GM12865 (cell line): ENCODE measurements around the gene IRGC.

Experiments
- DNase-seq: peaks from one replicate; pipeline ENCODE4 v3.0.0; 2010; ENCODE audit warnings: low read depth
- H3K4me3 ChIP-seq: 2 replicates; pipeline ENCODE4 v1.5.1; 2011; ENCODE audit warnings: mild to moderate bottlenecking, low read depth, low read length, control low read depth
- CTCF ChIP-seq: IDR thresholded peaks from 2 replicates; pipeline ENCODE4 v1.5.1; 2011; ENCODE audit warnings: low read length, control low read depth, low read depth, inconsistent platforms; ENCODE audit not compliant: insufficient read depth; ENCODE audit errors: missing control alignments

The IRGC gene

DNA sequence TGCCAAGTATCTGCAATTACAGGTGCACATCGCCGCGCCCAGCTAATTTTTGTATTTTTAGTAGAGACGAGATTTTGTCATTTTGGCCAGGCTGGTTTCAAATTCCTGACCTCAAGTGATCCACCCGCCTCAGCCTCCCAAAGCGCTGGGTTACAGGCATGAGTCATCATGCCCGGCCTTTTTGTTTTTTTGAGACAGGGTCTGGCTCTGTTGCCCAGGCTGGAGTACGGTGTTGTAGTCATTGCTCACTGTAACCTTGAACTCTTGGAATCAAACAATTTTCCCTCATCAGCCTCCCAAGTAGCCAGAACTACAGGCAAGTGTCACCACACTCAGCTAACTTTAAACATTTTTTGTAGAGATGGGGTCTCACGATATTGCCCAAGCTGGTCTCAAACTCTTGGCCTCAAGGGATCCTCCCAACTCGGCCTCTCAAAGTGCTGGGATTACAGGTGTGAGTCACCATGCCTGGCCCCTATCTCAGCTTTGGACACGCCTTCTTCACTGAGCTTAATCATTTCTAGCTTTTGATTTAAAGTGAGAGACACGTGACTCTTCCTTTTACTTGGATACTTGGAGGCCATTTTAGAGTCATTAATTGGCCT is 4.0 kb upstream of the IRGC start:
- no peak for DNase-seq
- no peak for TF ChIP-seq CTCF
- H3K4me3 ChIP-seq, result no peak overlapping the region

DNA sequence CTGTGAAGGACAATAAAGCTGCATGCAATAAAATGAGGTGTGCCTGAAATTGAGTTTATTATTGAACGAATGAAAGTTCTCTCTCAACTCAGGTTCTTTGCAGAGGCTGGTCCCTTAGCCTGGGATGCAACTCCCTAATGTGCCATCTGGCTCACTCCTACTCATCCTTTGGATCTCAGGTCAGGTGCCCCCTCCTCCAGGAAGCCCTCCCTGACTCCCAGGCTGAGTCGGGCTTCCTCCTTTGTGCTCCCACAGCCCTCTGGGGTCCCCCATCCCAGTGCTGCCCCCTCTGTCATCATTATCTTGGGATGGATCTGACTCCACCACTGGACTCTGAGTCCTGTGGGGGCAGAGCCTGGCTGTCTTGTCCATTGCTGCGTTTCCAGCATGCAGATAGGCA is 2.7 kb upstream of the IRGC start:
- H3K4me3 ChIP-seq, result no peak overlapping the region
- no peak for DNase-seq
- no peak for TF ChIP-seq CTCF

DNA sequence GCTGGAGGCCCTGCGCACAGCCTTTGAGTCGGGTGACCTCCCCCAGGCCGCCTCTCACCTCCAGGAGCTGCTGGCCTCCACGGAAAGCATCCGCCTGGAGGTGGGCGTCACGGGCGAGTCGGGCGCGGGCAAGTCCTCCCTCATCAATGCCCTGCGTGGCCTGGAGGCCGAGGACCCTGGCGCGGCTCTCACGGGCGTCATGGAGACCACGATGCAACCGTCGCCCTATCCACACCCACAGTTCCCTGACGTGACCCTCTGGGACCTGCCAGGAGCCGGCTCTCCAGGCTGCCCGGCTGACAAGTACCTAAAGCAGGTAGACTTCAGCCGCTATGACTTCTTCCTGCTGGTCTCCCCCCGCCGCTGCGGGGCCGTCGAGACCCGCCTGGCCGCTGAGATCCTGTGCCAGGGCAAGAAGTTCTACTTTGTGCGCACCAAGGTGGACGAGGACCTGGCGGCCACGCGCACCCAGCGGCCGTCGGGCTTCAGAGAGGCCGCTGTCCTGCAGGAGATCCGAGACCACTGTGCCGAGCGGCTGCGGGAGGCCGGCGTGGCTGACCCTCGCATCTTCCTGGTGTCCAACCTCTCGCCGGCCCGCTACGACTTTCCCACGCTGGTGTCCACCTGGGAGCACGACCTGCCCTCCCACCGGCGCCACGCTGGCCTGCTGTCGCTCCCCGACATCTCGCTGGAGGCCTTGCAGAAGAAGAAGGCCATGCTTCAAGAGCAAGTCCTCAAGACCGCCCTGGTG is 2.9 kb downstream of the IRGC start:
- H3K4me3 ChIP-seq, result no peak overlapping the region
- DNase-seq, result no peak
- TF ChIP-seq CTCF, result no peak

- TF ChIP-seq CTCF, result no peak
- H3K4me3 ChIP-seq, result no peak overlapping the region
- DNase-seq, result no peak
Measured at GRCh38 chr19:43719378-43719868, 3.5 kb downstream of the IRGC start.

DNA sequence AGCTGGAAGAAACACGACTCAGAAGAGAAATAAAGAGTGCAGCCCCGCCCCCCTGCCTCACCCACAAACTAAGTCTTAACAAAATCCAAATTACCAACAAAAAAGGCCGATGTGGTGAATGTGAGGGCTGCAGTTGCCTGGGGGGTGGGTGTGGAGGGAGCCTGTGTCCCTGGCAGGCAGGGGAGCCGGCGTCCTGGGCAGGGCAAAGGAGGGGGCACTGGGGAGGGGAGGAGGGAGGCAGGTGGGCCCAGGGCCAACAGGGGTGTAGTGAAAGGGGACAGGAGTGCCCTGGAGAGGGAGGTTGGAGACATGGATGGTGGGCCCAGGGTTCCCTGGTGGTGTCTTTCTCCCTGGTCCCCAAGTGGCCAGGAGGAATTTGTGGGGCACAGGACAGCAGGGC is 4.0 kb downstream of the IRGC start:
- no peak for DNase-seq
- no peak overlapping the region for H3K4me3 ChIP-seq
- no peak for TF ChIP-seq CTCF

DNA sequence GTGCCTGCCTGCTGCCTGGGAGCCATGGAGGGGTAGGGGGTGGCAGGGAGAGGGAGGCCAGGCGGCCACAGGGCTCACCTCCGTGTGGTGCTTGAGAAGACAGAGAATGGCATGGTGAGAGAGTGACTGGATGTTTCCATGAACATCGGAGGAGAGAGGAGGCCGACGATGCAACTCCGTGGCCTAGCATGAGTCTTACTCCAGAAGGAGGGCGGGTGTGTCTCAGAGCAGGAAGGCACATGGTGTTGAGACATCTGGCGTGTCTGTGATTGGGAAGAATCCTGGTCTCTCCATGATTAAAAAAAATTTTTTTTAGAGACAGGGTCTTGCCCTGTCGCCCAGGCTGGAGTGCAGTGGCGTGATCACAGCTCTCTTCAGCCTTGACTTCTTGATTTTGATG is 5.1 kb downstream of the IRGC start:
- H3K4me3 ChIP-seq, result no peak overlapping the region
- no peak for TF ChIP-seq CTCF
- DNase-seq, result no peak
